ENCODE data around the gene FBXO21. TPM values are rescaled to one million over a fixed set of nuclear protein-coding genes. Genes with fewer than 3 reads are reported as not detected.
"Not testable (repeated sequence)": the region's sequence is repeated elsewhere in the genome, so short reads cannot be mapped to it uniquely, and the experiment has no call there.

The FBXO21 gene, protein sequence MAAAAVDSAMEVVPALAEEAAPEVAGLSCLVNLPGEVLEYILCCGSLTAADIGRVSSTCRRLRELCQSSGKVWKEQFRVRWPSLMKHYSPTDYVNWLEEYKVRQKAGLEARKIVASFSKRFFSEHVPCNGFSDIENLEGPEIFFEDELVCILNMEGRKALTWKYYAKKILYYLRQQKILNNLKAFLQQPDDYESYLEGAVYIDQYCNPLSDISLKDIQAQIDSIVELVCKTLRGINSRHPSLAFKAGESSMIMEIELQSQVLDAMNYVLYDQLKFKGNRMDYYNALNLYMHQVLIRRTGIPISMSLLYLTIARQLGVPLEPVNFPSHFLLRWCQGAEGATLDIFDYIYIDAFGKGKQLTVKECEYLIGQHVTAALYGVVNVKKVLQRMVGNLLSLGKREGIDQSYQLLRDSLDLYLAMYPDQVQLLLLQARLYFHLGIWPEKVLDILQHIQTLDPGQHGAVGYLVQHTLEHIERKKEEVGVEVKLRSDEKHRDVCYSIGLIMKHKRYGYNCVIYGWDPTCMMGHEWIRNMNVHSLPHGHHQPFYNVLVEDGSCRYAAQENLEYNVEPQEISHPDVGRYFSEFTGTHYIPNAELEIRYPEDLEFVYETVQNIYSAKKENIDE
- 60.3 and 65.3 TPM in 2 replicates for total RNA-seq (2014; rRNA removed; shearing (Covaris generic))

GRCh38 chr12:117190210-117190781 is at the start of gene FBXO21:
Gene FBXO21, minus strand, starts transcription at chr12:117190470. Its CDS starts 14 bp downstream, at chr12:117190456.
- DNase-seq (ENCODE audit: low spot score) = peak; percentile 64

GRCh38 chr12:117236456-117237001 is 46.3 kb upstream of the FBXO21 start:
- peak; percentile 56 for DNase-seq (ENCODE audit: low spot score)

DNA sequence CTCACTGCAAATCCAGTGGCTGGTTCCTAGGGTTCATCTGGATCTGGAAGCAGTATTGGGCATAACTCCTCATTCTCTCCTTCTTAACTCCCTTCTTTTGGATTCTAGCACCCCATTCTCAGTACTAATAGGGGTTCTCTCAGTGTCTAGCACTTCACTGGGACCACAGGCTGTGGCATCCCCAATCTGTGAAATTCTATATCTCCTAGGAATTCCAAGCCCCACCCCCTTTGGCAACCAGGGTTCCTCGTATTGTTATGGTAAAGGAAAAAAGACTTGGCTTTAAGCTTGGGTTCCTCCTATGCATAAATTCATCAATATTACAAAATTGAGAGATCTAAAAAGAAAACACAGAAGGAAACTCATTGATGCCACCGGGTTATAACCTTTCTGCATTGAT is 45.0 kb upstream of the FBXO21 start:
- no peak for DNase-seq (ENCODE audit: low spot score)

DNA sequence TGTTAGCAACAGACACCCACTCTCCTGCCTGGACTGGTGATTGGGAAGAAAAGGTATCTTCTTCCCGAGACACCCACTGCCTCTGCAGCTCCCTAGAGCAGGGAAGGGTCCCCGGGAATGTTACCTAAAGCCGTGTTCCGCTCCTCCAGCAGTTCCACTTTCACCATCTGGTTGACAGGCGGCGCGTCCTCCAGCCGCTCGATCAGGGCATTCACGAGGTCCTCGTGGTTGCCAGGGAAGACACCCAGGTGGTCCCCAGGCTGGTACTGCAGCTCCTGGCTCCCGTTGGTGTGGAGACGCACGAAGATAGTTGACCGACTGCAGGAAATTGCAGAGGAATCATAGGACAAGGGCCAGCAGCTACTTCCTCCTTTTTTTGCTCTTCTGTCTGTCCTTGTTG is 44.2 kb upstream of the FBXO21 start:
- DNase-seq (ENCODE audit: low spot score) = no peak

DNA sequence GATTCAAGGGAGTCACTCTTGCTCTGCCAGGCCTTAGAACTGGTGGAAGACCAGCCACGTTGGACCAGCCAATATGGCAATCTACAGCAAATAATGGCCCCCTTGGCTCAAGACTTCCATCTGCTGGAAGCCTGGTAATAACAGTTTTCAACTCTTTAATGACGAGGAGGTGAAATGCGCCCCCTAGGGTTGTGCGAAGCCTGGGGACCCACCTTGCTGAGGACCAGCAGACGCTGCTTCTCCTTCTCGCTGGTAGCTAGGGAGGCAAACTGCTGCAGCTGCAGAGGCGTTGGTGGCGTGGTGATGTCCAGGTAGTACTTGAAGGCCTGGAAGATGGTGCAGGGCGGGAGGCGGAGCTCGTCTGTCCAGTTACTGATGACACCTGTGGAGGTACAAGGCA is 41.5 kb upstream of the FBXO21 start:
- DNase-seq (ENCODE audit: low spot score) = no peak

GRCh38 chr12:117228239-117228638 is 38.0 kb upstream of the FBXO21 start:
- peak; percentile 43 for DNase-seq (ENCODE audit: low spot score)

DNA sequence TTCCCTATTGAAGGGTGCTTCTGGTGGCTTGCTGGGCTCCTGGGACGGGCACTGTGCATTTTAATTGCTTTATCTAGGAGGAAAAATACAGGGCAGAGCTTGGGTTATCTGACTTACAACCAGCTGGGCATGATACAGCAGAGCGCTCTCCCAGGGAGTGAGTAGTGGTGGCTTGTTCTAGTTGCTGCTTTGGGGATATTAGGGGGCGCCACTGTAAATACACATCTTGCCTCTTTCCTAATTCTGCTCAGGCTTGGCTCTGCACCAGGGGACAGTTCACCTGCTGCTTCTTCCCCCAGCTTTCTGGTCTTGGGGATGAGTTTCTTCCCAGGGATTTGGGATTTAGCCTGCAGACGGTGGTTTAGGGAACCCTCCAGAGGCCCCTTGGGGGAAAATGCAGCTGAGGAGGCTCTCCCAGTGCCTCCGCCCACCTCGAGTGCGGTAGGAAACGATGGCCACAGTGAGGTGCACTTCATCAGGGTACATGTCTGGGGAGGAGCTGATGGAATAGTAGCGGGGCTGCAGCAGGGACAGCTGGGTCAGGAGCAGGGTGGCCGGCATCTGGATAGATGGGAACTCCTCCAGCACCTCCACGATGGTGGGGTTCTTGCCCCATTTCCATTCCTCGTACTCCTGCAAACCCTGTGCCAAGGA is 36.9 kb upstream of the FBXO21 start:
- no peak for DNase-seq (ENCODE audit: low spot score)

DNA sequence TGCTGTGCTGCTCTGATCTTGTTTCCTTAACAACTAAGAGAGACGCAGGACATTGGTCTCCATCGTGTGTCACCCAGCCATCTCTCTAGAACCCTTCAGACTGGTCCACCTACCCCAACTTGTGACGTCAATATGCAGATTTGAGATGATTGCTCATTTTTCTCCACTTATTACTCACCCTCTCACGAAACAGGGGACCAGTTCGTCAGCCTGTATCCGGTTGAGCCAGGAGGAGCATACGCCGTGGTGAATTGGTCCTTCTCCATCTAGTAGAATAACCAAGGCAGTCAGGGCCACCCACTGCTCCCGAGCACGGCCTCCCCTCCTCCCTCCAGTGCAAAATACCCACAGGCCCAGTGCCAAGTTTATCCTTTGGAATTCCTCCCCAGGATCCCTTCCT is 36.2 kb upstream of the FBXO21 start:
- DNase-seq (ENCODE audit: low spot score) = no peak

GRCh38 chr12:117225179-117225578 is 34.9 kb upstream of the FBXO21 start:
- DNase-seq (ENCODE audit: low spot score) = no peak

GRCh38 chr12:117220947-117221346 is 30.7 kb upstream of the FBXO21 start:
- not testable (repeated sequence) for DNase-seq (ENCODE audit: low spot score)

GRCh38 chr12:117218149-117218548 is 27.9 kb upstream of the FBXO21 start:
- DNase-seq (ENCODE audit: low spot score) = no peak

DNA sequence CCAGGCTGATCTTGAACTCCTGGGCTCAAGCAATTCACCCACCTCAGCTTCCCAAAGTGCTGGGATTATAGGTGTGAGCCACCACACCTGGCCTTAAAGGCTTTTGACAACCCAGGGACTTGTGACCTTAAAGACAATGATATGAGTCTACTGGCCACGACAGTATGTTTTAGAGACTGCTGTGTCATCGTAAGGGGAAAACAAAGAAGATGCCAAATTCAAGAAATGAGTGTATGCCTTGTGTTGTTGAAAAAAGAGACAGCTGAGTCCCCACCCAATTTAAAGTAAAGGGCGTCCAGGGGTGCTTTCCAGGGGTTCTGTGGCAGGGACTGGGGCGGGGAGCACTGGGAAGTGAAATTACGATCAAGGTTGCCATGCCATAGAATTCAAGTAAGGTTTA is 26.4 kb upstream of the FBXO21 start:
- DNase-seq (ENCODE audit: low spot score) = no peak

- DNase-seq (ENCODE audit: low spot score) = no peak
Measured at GRCh38 chr12:117214797-117215196, 24.5 kb upstream of the FBXO21 start.

DNA sequence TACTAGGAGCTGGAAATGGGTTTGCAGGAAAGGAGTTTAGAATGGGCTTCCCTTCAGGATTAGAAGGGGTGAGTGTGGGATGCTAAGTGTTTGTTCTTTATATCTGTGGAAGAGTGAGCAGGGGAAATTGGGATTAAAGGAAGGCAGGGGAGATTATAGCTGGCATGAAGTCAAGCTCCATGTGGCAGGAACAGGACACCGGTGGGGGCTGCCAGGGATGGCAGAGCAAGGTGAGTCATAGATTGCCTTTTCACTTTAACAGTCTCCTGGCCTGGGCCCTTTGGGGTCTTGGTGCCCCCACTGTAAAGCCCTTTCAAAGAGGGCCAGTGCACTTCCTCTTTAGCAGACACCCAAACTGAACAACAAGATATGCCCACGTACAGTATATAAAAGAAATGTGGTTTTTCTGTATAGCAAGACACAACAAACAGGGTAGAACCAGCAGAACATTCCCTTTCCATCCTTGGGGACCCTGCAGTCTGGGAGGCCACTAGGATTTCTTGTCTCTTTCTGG is 23.1 kb upstream of the FBXO21 start:
- DNase-seq (ENCODE audit: low spot score) = no peak

DNA sequence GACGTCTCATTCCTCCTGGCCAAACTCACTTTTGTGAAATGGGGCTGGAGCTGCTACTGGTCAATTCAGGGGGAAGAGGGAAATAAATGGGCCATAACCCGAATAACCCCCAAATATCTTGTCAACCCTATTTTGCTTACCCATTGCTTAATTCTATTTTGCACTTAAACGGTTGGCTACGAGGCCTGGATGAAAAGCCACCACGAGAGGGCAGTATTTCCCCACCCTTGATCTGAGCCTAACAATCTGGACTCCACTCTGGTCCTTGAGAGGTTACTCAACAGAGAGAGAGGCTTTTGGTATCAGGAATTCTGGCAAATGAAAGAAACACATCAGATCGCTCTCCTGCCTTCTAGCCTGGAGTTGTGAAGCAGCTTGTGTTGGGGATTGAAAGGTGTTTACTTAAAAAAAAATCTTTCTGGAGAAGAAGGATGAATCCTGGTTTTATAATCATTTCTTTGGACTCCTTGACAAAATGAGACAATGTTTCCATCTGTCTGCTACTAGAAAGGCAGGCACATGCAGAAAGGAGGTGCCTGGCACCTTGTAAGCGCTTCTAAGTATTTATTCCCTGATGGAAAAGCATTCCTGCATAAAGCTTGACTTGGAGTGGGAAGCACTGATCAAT is 22.4 kb upstream of the FBXO21 start:
- peak; percentile 68 for DNase-seq (ENCODE audit: low spot score)

DNA sequence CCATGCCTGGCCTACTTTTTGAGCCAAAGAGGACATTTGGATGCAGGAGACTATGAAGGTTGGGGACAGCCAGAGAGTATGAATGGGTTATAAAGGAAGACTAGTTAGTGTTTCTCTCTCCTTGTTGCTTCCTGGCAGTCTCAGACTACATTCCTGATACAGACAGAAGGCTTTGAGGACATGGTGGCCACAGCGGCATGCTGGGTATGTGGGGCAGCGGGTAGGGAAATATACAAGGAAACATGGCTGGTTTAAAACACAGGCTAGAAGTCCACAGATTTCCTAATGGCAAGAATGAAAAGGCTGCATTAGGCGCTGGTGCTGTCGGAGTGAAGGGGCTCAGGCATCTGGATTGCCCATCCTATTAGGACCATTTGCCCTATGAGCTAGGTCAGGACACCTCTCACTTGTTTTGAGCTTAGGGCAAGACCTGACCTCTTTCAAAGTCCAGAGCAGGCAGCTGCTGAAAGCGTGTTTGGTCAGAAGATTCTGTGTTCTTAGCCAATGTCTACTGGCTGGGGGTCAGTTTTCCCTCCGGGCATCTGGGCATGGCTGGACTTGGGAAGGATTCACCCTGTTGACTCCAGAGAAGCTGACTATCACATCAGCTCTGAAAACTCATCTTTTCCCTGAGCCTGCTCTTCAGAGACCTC is 20.1 kb upstream of the FBXO21 start:
- no peak for DNase-seq (ENCODE audit: low spot score)

DNA sequence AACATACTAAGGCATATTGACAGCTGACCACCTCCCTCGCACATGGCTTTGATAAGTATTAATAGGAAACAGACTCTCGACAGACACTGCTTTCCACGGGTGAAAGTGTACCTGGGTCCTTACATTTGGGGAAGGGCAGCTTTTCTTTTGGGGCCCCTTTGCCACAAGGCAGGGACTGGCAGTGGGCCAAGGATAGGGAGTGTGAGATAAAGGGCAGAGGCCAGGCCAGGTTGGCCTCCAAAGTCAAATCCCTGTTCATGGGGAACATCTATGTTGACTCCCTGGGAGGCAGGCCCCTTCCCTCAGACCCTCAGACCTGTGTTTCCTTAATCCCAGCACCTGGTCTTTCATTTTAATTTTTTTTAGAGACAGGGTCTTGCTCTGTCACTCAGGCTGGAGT is 19.4 kb upstream of the FBXO21 start:
- no peak for DNase-seq (ENCODE audit: low spot score)

DNA sequence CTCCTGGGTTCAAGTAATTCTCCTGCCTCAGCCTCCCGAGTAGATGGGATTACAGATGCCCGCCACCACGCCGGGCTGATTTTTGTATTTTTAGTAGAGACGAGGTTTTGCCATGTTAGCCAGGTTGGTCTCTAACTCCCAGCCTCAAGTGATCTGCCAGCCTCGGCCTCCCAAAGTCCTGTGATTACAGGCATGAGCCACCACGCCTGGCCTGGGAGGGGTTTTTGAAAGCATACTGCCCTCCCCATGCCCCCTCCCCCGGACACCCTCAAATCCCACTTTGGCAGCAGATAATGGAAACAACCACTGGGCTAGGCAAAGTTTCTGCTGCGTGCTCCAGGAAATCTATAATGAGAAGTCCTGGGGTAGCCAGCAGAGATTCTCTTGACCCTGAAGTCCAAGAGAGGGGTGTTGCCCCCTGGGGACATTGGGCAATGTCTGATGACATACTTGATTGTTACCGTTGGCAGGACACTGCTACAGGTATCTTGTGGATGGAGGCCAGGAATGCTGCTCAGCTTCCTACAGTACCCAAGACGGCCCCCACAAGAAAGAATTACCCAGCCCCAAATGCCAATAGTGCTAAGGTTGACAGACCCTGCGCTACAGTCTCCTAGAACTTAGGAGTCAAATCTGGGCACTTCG is 18.7 kb upstream of the FBXO21 start:
- DNase-seq (ENCODE audit: low spot score) = no peak

DNA sequence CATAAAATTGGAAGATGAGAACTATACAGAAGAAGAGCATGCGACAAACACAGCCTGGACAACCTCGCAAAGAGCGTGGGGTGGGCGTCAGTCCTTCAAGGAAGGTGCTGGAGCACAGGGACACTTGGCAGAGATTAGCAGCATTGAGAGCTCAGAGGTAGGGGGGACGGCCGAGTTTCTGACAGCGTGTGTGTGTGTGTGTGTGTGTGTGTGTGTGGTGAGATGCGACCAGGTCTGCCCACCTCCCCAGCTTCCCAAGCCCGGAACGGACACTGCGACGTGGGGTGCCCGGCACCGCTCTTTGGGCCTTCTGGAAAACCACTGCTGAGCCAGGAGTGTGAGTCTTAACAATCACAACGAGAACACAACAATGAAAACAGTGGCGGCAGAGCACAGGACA is 17.9 kb upstream of the FBXO21 start:
- DNase-seq (ENCODE audit: low spot score) = no peak

DNA sequence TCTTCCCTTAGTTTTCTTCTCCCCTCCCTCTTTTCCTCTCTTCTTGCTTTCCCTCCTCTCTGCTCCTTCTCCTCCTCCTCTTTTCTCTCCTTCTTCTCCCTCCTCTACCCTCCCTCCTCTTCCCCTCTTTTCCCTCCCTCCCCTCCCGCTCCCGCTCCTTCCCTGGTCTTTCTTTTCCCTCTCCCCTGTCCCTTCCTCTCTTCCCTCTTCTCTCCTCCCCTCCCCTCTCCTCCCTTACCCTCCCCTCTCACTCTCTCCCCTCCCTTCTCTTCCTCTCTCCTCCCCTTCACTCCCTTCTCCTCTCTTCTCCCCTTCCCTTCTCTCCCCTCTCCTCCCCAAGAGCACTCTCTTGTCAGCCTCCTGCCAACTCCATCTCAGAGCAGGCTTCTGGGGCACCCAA is 17.4 kb upstream of the FBXO21 start:
- no peak for DNase-seq (ENCODE audit: low spot score)
